ENCODE measurements around the gene SOBP. TPM values are rescaled to one million over a fixed set of nuclear protein-coding genes. Genes with fewer than 3 reads are reported as not detected.

SOBP gene
- total RNA-seq, 1 donor from 2014 or later: 24.0 TPM

GRCh38 chr6:107641071-107641470 lies 151.2 kb downstream of the SOBP start:
- Mint-ChIP-seq H3K9me3 (no peaks in the 10 kb centered on the region), H3K27me3 (ENCODE audit: low read depth) (no peaks in the 10 kb centered on the region), H3K4me1 (peaks cover 10% of the 10 kb centered on the region), H3K27ac (ENCODE audit: unreplicated experiment) (no peak overlapping the region), H3K4me3 (no peak overlapping the region), H3K36me3 (ENCODE audit: low read depth) (peaks cover 7% of the 10 kb centered on the region)
- no peak for TF ChIP-seq CTCF (conservative IDR thresholded peaks at IDR 0.05)
- no peak for DNase-seq (ENCODE audit: low read depth, low spot score)

GRCh38 chr6:107641500-107641941 lies 151.6 kb downstream of the SOBP start:
- no peak for TF ChIP-seq CTCF (conservative IDR thresholded peaks at IDR 0.05)
- no peaks in the 10 kb centered on the region for H3K9me3 Mint-ChIP-seq
- H3K36me3 Mint-ChIP-seq (ENCODE audit: low read depth): peaks cover 3% of the 10 kb centered on the region
- H3K27me3 Mint-ChIP-seq (ENCODE audit: low read depth): no peaks in the 10 kb centered on the region
- no peak overlapping the region for H3K27ac Mint-ChIP-seq (ENCODE audit: unreplicated experiment)
- peaks cover 10% of the 10 kb centered on the region for H3K4me1 Mint-ChIP-seq
- no peak overlapping the region for H3K4me3 Mint-ChIP-seq
- DNase-seq (ENCODE audit: low read depth, low spot score): no peak

- Mint-ChIP-seq H3K27ac (ENCODE audit: unreplicated experiment) (no peak overlapping the region), H3K4me3 (no peak overlapping the region), H3K4me1 (peaks cover 10% of the 10 kb centered on the region), H3K9me3 (no peaks in the 10 kb centered on the region), H3K27me3 (ENCODE audit: low read depth) (no peaks in the 10 kb centered on the region), H3K36me3 (ENCODE audit: low read depth) (no peaks in the 10 kb centered on the region)
- no peak for DNase-seq (ENCODE audit: low read depth, low spot score)
- no peak for TF ChIP-seq CTCF (conservative IDR thresholded peaks at IDR 0.05)
Measured at GRCh38 chr6:107642095-107642860, 152.4 kb downstream of the SOBP start.

GRCh38 chr6:107642861-107643328 lies 153.0 kb downstream of the SOBP start:
- TF ChIP-seq CTCF (conservative IDR thresholded peaks at IDR 0.05): no peak
- Mint-ChIP-seq H3K27me3 (ENCODE audit: low read depth) (no peaks in the 10 kb centered on the region), H3K36me3 (ENCODE audit: low read depth) (no peaks in the 10 kb centered on the region), H3K9me3 (no peaks in the 10 kb centered on the region), H3K4me3 (no peak overlapping the region), H3K27ac (ENCODE audit: unreplicated experiment) (no peak overlapping the region), H3K4me1 (peaks cover 15% of the 10 kb centered on the region)
- DNase-seq (ENCODE audit: low read depth, low spot score): no peak

GRCh38 chr6:107644513-107644912 lies 154.6 kb downstream of the SOBP start:
- Mint-ChIP-seq H3K36me3 (ENCODE audit: low read depth) (no peaks in the 10 kb centered on the region), H3K4me3 (no peak overlapping the region), H3K9me3 (no peaks in the 10 kb centered on the region), H3K4me1 (peaks cover 23% of the 10 kb centered on the region), H3K27ac (ENCODE audit: unreplicated experiment) (peak overlapping the region; percentile 32), H3K27me3 (ENCODE audit: low read depth) (no peaks in the 10 kb centered on the region)
- DNase-seq (ENCODE audit: low read depth, low spot score): no peak
- no peak for TF ChIP-seq CTCF (conservative IDR thresholded peaks at IDR 0.05)
